HG02973 (cell line): ENCODE data around the gene MLNR.

Experiments
- ATAC-seq: cut with Tn5 transposase; IDR thresholded peaks from one replicate; pipeline ENCODE4 v1.9.1; 2021; ENCODE audit warnings: moderate library complexity; ENCODE audit not compliant: unreplicated experiment

The MLNR gene

DNA sequence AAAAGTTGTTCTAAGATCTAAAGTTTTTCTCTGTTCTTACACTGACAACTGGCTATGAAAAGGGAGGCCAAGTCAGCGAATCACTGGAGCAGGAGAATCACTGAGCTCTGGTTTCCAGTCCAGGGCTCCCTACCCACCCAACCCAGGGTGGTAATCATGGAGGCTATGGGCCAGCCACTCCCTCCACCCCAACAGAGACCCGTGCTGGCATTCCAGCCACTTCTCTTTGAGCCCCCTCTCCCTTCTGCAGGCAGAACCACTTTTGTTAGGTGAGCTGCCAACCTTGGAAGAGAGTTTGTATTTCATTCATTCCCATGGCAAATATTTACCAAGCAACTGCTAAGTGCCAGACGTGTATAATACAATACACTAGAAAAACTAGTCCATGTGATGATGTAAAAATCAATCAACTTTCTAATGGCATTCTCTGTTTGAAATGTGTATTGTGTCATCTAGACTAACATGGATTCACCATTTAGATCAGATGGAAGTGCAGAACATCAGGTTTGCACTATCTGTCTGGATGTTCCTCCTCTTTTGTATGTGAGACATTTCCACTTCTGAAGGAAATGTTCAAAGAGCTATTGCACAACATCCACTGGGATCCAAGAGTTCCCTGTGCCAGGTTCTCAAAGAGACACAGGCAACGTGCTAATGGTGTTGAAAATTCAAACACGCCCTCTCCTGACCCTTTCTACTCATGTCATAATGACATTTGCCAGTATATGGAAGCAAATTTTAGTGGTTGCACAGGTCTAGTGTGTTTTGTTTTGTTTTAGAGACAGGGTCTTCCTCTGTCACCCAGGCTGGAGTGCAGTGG lies 5.3 kb downstream of the MLNR start:
- no peak for ATAC-seq

DNA sequence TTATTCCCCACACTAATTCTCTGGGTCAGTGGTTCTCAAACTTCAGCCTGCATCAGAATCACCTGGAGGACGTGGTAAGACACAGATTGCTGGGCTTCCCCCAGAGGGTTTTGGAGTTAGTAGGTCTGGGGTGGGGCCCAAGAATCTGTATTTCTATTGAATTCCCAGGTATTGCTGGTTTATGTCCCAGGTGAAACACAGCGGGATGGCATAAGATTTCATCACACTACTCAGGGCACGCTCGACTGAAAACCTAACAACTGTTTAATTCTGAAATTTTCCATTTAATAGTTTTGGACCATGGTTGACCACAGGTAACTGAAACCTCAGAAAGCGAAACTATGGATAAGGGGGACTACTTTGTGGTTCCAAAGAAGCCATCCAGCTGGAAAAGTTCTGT lies 6.5 kb downstream of the MLNR start:
- no peak for ATAC-seq

DNA sequence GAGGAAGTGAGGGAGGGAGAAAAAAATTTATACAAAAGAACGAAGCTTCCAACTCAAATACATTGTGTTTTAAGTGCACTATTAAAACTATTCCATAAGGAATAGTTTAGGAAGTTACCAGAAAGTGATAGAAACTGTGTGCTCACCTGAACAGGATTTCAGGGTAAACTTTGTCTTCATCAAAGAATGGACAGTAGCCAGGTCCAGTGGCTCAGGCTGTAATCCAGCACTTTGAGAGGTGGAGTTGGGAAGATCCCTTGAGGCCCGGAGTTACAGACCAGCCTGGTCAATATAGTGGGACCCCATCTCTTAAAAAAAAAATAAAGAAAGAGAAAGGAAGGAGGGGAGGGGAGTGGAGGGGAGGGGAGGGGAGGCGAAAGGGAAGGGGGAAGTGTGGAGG lies 14.6 kb downstream of the MLNR start:
- no peak for ATAC-seq

DNA sequence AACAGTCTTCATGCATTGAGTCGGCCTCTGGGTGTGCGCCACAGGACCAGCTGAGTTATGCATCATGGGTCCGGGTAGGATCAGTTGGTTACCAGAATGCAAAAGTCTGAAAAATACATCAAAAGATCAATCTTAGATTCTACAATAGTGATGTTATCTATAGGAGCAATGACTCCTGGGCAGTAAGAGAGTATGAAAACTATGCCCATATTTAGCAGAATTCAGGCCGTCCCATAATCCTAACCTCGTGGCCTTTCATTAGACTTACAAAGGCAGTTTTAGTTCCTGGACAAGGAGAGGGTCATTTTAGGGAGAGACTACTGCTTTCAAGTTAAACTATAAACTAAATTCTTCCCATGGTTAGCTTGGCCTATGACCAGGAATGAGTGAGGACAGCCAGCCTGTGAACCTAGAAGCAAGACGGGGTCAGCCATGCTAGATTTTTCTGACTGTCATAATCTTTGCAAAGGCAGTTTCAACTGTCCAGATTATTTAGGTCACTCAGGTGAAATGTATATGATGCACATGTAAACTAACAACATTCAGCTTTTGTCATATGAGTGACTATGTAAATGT lies 15.8 kb downstream of the MLNR start:
- no peak for ATAC-seq

DNA sequence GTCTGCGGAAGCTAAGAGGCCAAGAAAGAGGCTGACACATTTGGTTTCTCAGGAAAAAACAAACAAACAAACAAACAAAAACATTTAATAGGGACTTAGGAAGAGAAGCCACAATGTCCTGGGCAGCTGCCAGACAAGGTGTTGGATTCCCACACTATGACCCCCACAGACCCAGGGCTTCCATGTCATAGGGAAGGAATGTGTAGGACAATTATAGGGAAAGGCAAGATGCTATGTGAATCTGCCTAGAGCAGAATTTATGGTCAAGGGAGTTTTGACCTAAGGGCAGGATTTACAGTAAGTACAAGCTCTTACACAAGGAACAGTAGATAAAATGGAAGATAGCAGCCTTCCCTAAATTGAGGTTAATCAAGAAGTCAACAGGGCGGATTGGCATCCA lies 18.5 kb downstream of the MLNR start:
- ATAC-seq = no peak

DNA sequence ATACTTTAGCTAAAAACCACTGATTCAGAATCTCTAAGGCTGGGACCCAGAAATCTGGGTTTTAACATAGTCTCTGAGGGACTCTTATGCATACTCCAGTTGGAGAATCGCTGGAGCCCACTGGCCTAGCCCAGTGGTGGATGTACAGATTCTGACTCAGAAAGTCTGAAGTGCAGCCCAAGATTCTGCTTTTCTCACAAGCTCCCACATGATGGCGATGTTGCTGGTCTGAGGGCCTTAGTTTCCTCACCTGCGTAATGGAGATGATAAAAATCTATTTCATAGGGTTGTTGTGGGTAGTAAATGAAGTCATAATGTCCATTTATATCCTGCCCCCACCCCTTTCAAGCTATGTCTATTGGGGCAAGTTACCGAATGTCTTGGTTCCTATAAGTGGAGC lies 19.9 kb downstream of the MLNR start:
- ATAC-seq = no peak

DNA sequence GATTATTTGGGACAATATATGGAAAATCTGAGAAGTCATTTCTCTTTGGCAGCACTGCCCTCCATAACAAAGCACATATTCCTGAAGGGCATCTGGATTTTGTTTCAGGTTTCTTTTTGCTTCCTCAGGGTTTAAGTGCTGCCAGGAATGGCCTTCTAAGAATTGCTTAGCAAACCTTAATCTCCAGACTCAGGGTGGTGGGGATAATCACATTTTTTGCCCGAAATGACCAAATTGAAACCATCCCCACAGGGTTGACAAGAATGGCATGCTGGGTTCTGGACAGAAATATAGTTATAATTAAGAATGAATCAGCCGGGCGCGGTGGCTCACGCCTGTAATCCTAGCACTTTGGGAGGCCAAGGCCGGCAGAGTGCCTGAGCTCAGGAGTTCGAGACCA lies 21.2 kb downstream of the MLNR start:
- ATAC-seq = no peak

DNA sequence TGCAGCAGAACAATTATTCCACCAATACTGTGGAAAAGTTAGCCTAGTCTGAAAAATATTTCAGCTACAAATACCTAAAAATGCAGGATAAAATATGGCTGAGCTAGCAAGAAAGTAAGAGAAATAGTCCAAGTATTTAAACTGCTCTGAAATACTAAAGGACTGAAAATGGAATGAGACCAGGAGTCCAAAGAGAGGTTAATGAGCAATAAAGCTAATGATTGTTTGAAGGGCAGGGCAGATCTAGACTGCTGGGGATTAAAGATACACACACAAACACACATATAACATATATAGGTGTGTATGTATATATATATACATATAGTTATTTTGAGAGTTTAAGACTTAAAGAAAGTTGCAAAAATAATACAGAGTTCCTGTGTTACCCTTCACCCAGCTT lies 25.0 kb downstream of the MLNR start:
- ATAC-seq = no peak

DNA sequence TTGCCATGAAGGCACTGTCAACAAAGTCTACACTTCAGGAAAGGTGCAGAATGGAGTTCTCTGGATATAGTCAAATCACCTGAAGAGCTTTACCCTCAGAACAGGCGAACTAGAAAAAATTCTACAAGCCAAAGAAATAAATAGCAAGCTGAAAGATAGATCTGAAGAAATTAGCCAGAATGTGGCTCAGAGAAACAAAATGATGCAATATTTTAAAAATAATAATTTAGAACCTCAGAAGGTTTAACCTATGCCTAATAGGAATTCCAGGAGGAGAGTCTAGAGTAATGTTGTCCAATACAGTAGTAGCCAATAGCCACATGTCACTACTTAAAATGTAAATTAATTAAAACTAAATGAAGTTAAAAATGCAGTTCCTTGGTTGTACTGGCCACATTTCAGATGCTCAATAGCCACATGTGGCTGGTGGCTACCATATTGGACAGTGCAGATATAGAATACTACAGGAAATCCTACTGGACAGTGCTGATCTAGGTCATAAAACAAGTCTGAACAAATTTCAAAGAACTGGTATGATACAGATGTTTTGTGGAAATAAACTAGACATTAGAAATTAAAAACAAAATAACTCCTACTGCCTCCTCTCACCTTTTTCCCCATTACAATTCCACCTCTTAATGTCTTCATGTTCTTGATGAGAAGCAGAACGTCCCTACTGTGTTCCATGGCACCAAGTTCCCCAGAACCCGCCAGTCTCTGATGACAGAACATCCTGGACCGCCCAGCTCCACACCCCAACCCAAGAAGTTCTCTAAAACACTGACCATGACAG lies 26.9 kb downstream of the MLNR start:
- ATAC-seq = peak; percentile 24

DNA sequence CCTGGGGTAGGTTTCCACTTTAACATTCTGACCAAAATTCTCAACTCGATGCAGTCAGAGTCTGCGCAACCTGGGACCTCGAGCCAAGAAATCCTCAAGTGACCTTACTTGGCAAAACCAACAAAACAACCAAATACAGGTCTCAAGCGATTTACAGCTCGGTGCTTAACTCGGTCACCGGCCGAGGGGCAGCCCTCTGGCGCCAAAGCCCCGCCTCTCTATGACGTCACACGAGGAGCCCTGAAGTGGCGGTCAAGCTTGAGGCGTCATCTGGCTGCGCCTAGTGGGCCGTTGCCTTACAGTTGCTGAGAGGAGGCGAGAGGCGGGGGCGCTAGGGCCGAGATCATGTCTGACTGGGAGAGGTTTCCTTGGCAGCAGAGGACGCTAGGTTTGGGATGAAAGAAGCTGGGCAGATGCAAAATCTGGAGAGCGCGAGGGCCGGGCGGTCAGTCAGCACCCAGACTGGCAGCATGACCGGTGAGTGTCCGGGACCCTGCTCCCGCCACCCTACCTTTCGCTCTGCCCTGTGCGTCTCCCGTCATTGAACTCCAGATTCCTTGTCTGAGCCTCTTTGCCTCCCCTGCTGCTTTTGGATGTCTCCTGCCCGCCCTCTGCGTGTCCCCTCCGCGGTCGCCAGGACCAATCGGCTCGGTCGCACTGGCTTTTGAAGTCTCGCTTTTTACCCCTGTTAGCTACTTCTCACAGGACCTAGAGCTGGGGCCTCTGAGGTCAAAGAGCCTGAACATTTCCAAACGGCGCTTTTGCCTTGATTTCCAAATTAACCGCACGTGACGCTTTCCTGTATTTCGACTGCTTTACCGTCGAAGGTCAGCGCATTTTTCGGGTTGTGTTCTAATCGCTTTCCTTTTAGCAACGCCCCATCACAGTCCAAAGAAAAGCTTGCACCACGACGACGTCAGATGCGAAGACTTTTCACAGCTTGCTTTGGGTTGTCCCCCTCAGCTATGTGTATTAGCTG lies 27.8 kb downstream of the MLNR start, which contains the start of gene CDADC1:
CDADC1 (plus strand) TSS at position 283 of the 979 bp plus-strand sequence; CDS start at position 396, 113 bp downstream.
- ATAC-seq = peak; percentile 94

DNA sequence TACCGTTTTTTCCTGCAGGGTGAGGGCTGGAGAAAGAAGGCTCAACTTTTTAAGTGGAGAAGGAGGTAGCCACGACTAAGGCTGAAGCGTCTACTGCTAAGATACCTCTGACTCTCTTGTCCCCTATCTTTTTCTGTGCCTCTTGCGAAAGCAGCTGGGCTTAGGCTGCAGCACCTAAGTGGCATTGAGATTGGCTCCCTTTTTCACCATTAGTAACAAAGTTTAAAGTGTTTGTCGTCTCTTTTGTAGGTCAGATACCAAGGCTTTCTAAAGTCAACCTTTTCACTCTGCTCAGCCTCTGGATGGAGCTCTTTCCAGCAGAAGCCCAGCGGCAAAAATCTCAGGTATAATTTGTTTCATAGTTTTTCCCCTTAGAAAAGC lies 28.5 kb downstream of the MLNR start:
- ATAC-seq = peak; percentile 13

DNA sequence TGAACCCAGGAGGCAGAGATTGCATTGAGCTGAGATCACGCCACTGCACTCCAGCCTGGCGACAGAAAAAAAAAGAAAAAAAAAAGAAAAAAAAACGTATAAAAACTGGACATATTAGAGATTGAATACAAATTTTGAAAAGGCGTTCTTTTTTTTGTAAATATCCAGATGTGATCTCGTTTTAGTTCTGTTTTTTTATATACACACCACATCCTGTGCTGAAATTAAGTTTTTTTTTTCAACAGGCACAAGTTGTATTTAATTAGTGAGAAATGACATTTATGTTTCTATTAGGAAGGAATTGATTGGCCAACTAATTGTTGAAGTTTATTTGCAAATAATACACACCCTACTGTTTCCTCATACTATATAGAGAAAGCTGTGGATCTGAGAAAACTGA lies 31.2 kb downstream of the MLNR start:
- no peak for ATAC-seq

DNA sequence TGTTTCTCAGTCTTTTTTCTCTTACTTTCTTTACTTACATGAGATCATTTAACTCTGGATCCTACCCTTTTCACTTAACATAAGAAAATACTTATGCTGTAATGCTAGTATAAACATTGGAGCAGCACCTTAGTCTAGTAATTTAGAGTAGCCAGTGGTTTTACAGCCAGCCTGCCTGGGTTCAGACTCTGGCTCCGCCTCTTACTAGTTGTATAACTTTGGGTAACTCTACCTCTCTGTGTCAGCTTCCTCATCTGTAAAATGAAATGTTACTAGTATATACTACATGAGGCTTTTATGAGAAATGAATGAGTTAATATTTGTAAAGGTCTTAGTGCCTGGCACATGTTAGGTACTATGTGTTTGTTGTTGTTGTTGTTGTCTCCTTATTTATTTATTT lies 33.2 kb downstream of the MLNR start:
- ATAC-seq = no peak

DNA sequence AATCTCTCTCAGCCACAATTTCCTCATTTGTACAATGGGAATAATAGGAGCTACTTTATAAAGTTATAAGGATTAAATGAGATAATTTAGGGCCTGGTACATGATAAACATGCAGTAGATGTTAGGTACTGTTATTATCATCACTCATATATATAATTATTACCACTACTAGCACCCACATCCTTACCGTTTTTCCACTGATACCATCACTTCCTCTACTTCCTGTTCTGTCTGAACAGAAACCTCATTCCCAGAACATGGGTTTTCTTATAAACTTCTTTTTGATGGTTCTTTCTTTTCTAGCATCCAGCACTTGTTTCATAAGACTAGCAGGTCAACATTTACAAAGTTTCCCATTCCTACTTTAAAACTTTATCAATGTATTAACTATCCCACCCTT lies 33.9 kb downstream of the MLNR start:
- ATAC-seq = no peak

DNA sequence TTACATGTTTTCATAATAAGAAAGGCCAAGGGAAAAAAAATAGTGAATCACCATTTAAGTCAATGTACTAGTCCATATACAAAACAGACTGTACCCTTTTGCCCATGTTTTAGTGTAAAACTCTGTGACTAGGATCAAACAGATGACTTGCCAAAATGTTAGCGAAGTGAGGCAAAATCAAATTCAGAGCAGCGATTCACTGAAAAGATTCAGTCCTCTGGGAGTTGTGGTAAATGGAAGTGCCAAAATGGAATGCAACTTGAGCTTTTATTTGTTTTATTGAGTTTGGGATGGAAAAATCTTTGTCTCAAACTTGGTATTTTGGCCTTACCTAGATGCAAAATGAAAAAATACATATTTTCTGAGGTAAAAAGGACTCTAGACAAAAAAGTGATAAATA lies 36.7 kb downstream of the MLNR start:
- ATAC-seq = no peak

DNA sequence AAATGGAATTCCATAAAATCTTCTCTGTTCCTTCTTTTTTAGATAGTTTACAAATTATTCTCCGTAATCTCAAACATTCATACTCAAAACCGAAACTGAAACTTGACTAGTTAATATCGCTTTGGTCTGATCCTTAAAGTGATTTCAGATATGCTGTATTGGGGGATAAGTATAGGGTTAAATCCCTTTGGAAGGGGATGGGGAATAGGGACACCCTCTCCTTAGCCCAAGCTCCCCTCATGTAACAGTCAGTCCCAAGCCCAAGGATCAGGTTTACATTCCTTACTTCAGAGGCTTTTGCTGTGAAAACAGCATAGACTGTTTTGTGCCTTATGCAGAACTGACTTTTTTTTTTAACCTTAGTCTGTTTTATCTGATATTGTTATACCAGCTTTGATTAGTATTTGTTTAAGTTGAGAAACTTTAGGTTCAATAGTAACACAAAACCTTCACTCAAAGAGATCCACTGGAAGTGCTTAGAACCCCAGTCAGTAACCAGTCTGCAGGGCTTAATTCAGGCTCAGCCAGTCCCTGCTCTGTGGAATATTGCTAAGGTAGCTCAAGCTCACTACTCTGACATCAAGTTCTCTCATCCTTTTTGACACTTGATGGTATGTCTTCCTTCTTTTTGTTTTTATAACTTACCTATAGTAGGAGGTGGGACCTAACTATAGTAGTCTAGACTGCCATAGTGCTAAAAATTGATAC lies 38.1 kb downstream of the MLNR start:
- no peak for ATAC-seq

DNA sequence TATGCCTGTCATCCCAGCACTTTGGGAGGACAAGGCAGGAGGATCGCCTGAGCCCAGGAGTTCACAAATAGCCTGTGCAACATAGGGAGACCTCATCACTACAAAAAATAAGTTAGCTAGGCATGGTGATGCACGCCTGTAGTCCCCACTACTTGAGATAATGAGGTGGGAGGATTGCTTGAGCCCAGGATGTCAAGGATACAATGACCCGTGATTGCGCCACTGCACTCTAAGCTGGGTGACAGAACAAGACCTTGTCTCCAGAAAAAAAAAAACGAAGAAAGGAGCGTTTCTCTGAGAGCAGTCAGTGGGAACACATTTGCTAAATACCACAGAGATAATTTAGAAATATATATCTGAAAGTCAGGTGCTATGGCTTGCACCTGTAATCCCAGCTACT lies 39.4 kb downstream of the MLNR start:
- no peak for ATAC-seq

DNA sequence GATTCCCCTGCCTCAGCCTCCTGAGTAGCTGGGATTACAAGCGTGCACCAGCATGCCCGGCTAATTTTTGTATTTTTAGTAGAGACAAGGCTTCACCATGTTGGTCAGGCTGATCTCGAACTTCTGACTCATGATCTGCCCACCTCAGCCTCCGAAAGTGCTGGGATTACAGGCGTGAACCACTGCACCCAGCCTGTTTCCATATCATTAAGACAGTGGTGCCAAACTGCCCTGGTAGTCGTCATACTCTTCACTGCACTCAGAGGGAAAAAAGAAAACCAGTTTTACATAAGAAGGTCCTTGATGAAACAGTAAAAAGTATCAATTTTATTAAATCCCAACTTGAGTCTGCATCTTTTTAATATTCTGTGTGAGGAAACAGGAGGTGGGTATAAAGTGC lies 42.5 kb downstream of the MLNR start:
- no peak for ATAC-seq

DNA sequence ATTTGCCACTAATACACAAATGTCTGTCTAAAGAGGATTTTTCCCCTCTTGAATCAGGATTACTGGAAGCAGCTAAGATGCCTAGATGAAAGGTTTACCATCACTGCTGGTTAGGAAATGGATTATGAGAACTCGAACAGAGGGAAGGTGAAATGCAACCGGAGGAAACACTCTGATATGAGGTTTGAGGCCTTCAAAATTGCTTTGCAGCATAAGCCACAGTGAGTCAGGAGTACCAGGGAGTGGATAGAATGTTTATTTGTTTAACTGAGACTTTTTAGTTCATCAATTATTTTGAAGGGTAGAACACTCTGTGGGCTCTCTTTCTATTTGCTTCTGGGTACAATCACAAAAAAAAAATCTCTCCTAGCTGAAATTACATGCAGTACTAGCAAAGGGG lies 45.7 kb downstream of the MLNR start:
- ATAC-seq = no peak

DNA sequence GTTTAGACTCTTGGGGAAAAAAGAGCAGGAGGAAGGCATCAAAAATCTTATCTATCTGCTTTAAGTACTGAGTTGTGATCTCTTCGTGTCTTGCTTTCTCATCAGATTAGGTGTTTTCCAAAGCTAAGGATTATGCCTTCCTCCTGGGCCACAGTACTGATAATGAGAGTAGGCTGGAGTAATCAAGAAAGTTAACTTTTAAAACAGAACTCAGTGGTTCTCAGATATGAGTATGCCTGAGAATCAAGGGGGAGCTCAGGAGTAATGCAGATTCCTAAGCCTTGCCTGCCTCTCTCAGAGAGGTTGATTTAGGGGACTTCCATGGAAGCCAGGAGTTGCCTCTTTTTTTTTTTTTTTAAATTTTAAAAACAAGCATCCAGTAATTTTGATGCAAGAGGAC lies 51.1 kb downstream of the MLNR start:
- ATAC-seq = no peak
